Stomach (tissue), 9 donors: ENCODE data around the gene FARP2. TPM values are rescaled to one million over a fixed set of nuclear protein-coding genes. Genes with fewer than 3 reads are reported as not detected.

Experiments
- DNase-seq, 2 donors: peaks; one replicate each; pipeline versions ENCODE4 v3.0.0 to v3.0.0-alpha.2; 2013 to 2019
- H3K27ac ChIP-seq, 5 donors: fragments of 200-600 bp in 4 of 5; sonication (generic) in 4 of 5; one replicate each; pipeline ENCODE4 v1.5.1; 2013 to 2019; ENCODE audit warnings: mild to moderate bottlenecking in 1 of 5, moderate library complexity in 1 of 5
- H3K27me3 ChIP-seq, 3 donors: fragments of 200-600 bp; sonication (generic); one replicate each; pipeline ENCODE4 v1.5.1; 2017 to 2019; ENCODE audit warnings: mixed run types in 1 of 3
- H3K36me3 ChIP-seq, 4 donors: fragments of 200-600 bp; sonication (generic); 1 replicate in 3 of 4; 2 replicates in 1 of 4; pipeline ENCODE4 v1.5.1; 2016 to 2019
- H3K4me1 ChIP-seq, 4 donors: fragments of 200-600 bp; sonication (generic); one replicate each; pipeline ENCODE4 v1.5.1; 2016 to 2019
- H3K4me3 ChIP-seq, 4 donors: fragments of 200-600 bp; sonication (generic) in 3 of 4; one replicate each; pipeline ENCODE4 v1.5.1; 2016 to 2019; ENCODE audit warnings: mild to moderate bottlenecking in 1 of 4
- H3K9me3 ChIP-seq, 4 donors: fragments of 200-600 bp; sonication (generic); one replicate each; pipeline ENCODE4 v1.5.1; 2016 to 2019
- CTCF ChIP-seq, 7 experiments: fragments of 450-650 bp in 4 of 7; fragments of 200-600 bp in 3 of 7; sonication (generic) in 3 of 7; IDR thresholded peaks; one replicate each; pipeline ENCODE4 v1.5.1; 2016 to 2019; ENCODE audit warnings: antibody characterized with exemption in 7 of 7, control low read depth in 2 of 7, mild to moderate bottlenecking in 1 of 7
- EP300 ChIP-seq: sonication (generic); formaldehyde crosslinking; IDR thresholded peaks from one replicate; pipeline ENCODE4 v1.6.1; 2017; ENCODE audit warnings: antibody characterized with exemption
- POLR2A ChIP-seq, 4 donors: fragments of 450-650 bp; IDR thresholded peaks; one replicate each; pipeline ENCODE4 v1.6.1; 2016; ENCODE audit warnings: antibody characterized with exemption in 4 of 4, control low read depth in 2 of 4, mild to moderate bottlenecking in 1 of 4, moderate library complexity in 1 of 4
- POLR2AphosphoS5 ChIP-seq, 3 donors: sonication (generic); formaldehyde crosslinking; IDR thresholded peaks; one replicate each; pipeline ENCODE4 v1.6.1; 2016; ENCODE audit warnings: antibody characterized with exemption in 3 of 3
- WGBS, 5 donors: extraction: QIAGEN DNeasy Blood & Tissue Kit in 3 of 5; methylation state at CpG; one replicate each; pipeline versions ENCODE4 v1.1.5 to v1.1.7; 2013 to 2018; 5-methylcytosine and 5-hydroxymethylcytosine counted together
- intact Hi-C: fragments of 100-400 bp; cut with DNase I; formaldehyde crosslinking; loops from one replicate; pipeline ENCODE4 v1.15.1; 2023; ENCODE audit warnings: low total_unique reads
- polyA plus RNA-seq, 3 donors: library from polyadenylated mRNA; stranded (reverse); fragments of 200-250 nt; gene quantifications; one replicate each; pipeline ENCODE4 v1.2.3, GENCODE V29; 2013
- total RNA-seq, 5 donors: library from RNA; depleted of rRNA; stranded (reverse); fragments of >200 nt; gene quantifications; one replicate each; pipeline versions ENCODE4 v1.1.0 to v1.2.3, GENCODE V29; 2014 to 2016
- donor health status: healthy with polysubstance abuse.
- donor health status: Bipolar disorder and iron deficiency.
- donor health status: healthy.

Gene FARP2
- total and polyA plus RNA-seq, 8 donors = 15.8 to 260 (median 69.1) TPM

- no peaks in the 10 kb centered on the region for H3K9me3 ChIP-seq
- peak overlapping the region in 2 of 4 donors; percentile 87 for H3K4me3 ChIP-seq
- peaks cover 0 to 3% (median under 1%) of the 10 kb centered on the region in 4 donors for H3K36me3 ChIP-seq
- H3K4me1 ChIP-seq = peaks cover 46 to 82% (median 62%) of the 10 kb centered on the region in 4 donors
- peak in 1 of 2 donors; percentile 36 for DNase-seq
- 66 to 80% (median 75%) methylated on average over 8 of the region's 8 CpGs for WGBS, 5 donors
- intact Hi-C loops = no loop called here
- no peaks in the 10 kb centered on the region for H3K27me3 ChIP-seq
- TF ChIP-seq POLR2AphosphoS5 (IDR thresholded peaks at IDR 0.05) (no peak), EP300 (no peak), POLR2A (IDR thresholded peaks at IDR 0.05) (no peak), CTCF (IDR thresholded peaks at IDR 0.05) (no peak)
- peak overlapping the region in 3 of 5 donors; percentile 98 to 100 (median 99) for H3K27ac ChIP-seq
These were observed 42.5 kb upstream of the FARP2 start for GRCh38 chr2:241313543-241314095.

- Histone ChIP-seq H3K27me3 (no peaks in the 10 kb centered on the region), H3K4me3 (peak overlapping the region; percentile 79 to 88 (median 87)), H3K4me1 (peaks cover 50 to 82% (median 63%) of the 10 kb centered on the region in 4 donors), H3K36me3 (no peaks in the 10 kb centered on the region), H3K27ac (peak overlapping the region; percentile 98 to 100 (median 98)), H3K9me3 (no peaks in the 10 kb centered on the region)
- TF ChIP-seq CTCF (IDR thresholded peaks at IDR 0.05) = peak in 1 of 7 experiments; percentile 30
- no peak for TF ChIP-seq POLR2A (IDR thresholded peaks at IDR 0.05)
- DNase-seq = no peak
- WGBS, 5 donors = 2 to 9% (median 2%) methylated on average over 14 to 38 of the region's 38 CpGs
- intact Hi-C loops = no loop called here
These were observed 41.6 kb upstream of the FARP2 start for GRCh38 chr2:241314226-241315092.

GRCh38 chr2:241315093-241315878, 40.8 kb upstream of the FARP2 start, which contains the start of gene HDLBP:
Gene HDLBP, minus strand, starts transcription at chr2:241315672. Its CDS starts 48,803 bp downstream, at chr2:241266869.
- Histone ChIP-seq H3K9me3 (no peaks in the 10 kb centered on the region), H3K4me3 (peak within 1 kb of the TSS; percentile 79 to 88 (median 87)), H3K4me1 (peaks cover 54 to 82% (median 65%) of the 10 kb centered on the region in 4 donors), H3K27ac (peak within 1 kb of the TSS; percentile 98 to 100 (median 98)), H3K27me3 (no peaks in the 10 kb centered on the region), H3K36me3 (no peaks in the 10 kb centered on the region)
- WGBS, 5 donors = 1% methylated on average over 19 to 73 of the region's 73 CpGs
- intact Hi-C loops = no loop called here
- TF ChIP-seq EP300 (no peak), CTCF (IDR thresholded peaks at IDR 0.05) (peak in 2 of 7 experiments; percentile 4 to 23), POLR2A (IDR thresholded peaks at IDR 0.05) (peak in 1 of 4 donors; percentile 78), POLR2AphosphoS5 (IDR thresholded peaks at IDR 0.05) (peak; percentile 88 to 95 (median 88))
- DNase-seq = peak; percentile 100
